NK-92 (cell line): Measurements from ENCODE around the gene KAZN.

Source experiments
- DNase-seq: peaks from one replicate; lab custom pipeline; 2025; ENCODE audit not compliant: unreplicated experiment; lab: John Stamatoyannopoulos, UW

The KAZN gene

GRCh38 chr1:14876747-14877146 is 278.3 kb downstream of the KAZN start:
- DNase-seq, result no peak

GRCh38 chr1:14877224-14877623 is 278.7 kb downstream of the KAZN start:
- DNase-seq, result no peak

GRCh38 chr1:14878124-14878523 is 279.6 kb downstream of the KAZN start:
- DNase-seq, result no peak

- DNase-seq, result no peak
Measured at GRCh38 chr1:14878951-14879350, 280.5 kb downstream of the KAZN start.

GRCh38 chr1:14880456-14881316 is 282.2 kb downstream of the KAZN start:
- DNase-seq, result no peak

- no peak for DNase-seq
Measured at GRCh38 chr1:14881775-14882672, 283.5 kb downstream of the KAZN start.

GRCh38 chr1:14884614-14885175 is 286.2 kb downstream of the KAZN start:
- DNase-seq, result no peak

- no peak for DNase-seq
Measured at GRCh38 chr1:14887044-14887566, 288.6 kb downstream of the KAZN start.

- DNase-seq, result no peak
Measured at GRCh38 chr1:14887764-14888350, 289.4 kb downstream of the KAZN start.

- DNase-seq, result no peak
Measured at GRCh38 chr1:14888374-14888773, 289.9 kb downstream of the KAZN start.

- no peak for DNase-seq
Measured at GRCh38 chr1:14889825-14890440, 291.4 kb downstream of the KAZN start.

GRCh38 chr1:14891991-14892390 is 293.5 kb downstream of the KAZN start:
- no peak for DNase-seq

- DNase-seq, result no peak
Measured at GRCh38 chr1:14894811-14895560, 296.5 kb downstream of the KAZN start.

- DNase-seq, result no peak
Measured at GRCh38 chr1:14895727-14896126, 297.2 kb downstream of the KAZN start.

- DNase-seq, result no peak
Measured at GRCh38 chr1:14896381-14897079, 298.0 kb downstream of the KAZN start.

GRCh38 chr1:14897080-14897449 is 298.6 kb downstream of the KAZN start:
- DNase-seq, result no peak

- DNase-seq, result no peak
Measured at GRCh38 chr1:14897547-14897946, 299.1 kb downstream of the KAZN start.

GRCh38 chr1:14897997-14898645 is 299.6 kb downstream of the KAZN start:
- DNase-seq, result no peak

GRCh38 chr1:14899686-14900085 is 301.2 kb downstream of the KAZN start:
- DNase-seq, result no peak
